NCI-H146 treated with DMSO at 0.1 percent for 48 hours (cell line): ENCODE data around the gene RNF44.

Source experiments
- DNase-seq: peaks from one replicate; lab custom pipeline; 2025; ENCODE audit not compliant: unreplicated experiment; lab: John Stamatoyannopoulos, UW

Gene RNF44

GRCh38 chr5:176481711-176482110 lies 55.5 kb downstream of the RNF44 start:
- DNase-seq = no peak
